Midbrain (tissue), 1 donor: ENCODE results near the gene EFCAB6.
"Not testable (repeated sequence)": the region's sequence is repeated elsewhere in the genome, so short reads cannot be mapped to it uniquely, and the experiment has no call there.

Experiments used
- DNase-seq: peaks from one replicate; lab custom pipeline; 2025; lab: John Stamatoyannopoulos, UW

The EFCAB6 gene

GRCh38 chr22:43706151-43706550 lies 106.0 kb downstream of the EFCAB6 start:
- no peak for DNase-seq

GRCh38 chr22:43704051-43704450 lies 108.1 kb downstream of the EFCAB6 start:
- no peak for DNase-seq

- DNase-seq: no peak
Observed at GRCh38 chr22:43698403-43698802, 113.7 kb downstream of the EFCAB6 start.

GRCh38 chr22:43697894-43698293 lies 114.2 kb downstream of the EFCAB6 start:
- no peak for DNase-seq

GRCh38 chr22:43693249-43693648 lies 118.9 kb downstream of the EFCAB6 start:
- DNase-seq: no peak

GRCh38 chr22:43689356-43689755 lies 122.7 kb downstream of the EFCAB6 start:
- DNase-seq: no peak

GRCh38 chr22:43682851-43683250 lies 129.3 kb downstream of the EFCAB6 start:
- DNase-seq: no peak

GRCh38 chr22:43681731-43682360 lies 130.3 kb downstream of the EFCAB6 start:
- DNase-seq: no peak

GRCh38 chr22:43670513-43670912 lies 141.6 kb downstream of the EFCAB6 start:
- DNase-seq: no peak

GRCh38 chr22:43669190-43669589 lies 142.9 kb downstream of the EFCAB6 start:
- no peak for DNase-seq

- DNase-seq: no peak
Observed at GRCh38 chr22:43667656-43668055, 144.4 kb downstream of the EFCAB6 start.

- no peak for DNase-seq
Observed at GRCh38 chr22:43666457-43666856, 145.6 kb downstream of the EFCAB6 start.

- no peak for DNase-seq
Observed at GRCh38 chr22:43658823-43659222, 153.3 kb downstream of the EFCAB6 start.

- not testable (repeated sequence) for DNase-seq
Observed at GRCh38 chr22:43656581-43656980, 155.5 kb downstream of the EFCAB6 start.

- no peak for DNase-seq
Observed at GRCh38 chr22:43654271-43654670, 157.8 kb downstream of the EFCAB6 start.

- no peak for DNase-seq
Observed at GRCh38 chr22:43652845-43653244, 159.3 kb downstream of the EFCAB6 start.

- peak; percentile 40 for DNase-seq
Observed at GRCh38 chr22:43643387-43643786, 168.7 kb downstream of the EFCAB6 start.

GRCh38 chr22:43642319-43643206 lies 169.5 kb downstream of the EFCAB6 start:
- no peak for DNase-seq

- no peak for DNase-seq
Observed at GRCh38 chr22:43639228-43639948, 172.7 kb downstream of the EFCAB6 start.

- no peak for DNase-seq
Observed at GRCh38 chr22:43637275-43638260, 174.5 kb downstream of the EFCAB6 start.

GRCh38 chr22:43636086-43636485 lies 176.0 kb downstream of the EFCAB6 start:
- DNase-seq: no peak
